ENCODE results near the gene DHX58.
A peak's percentile ranks its signal among the peaks of the same experiment; 100 is the strongest.

The DHX58 gene

GRCh38 chr17:42053731-42054500 lies 58.6 kb downstream of the DHX58 start:
- H3K4me1 ChIP-seq (ENCODE audit: control insufficient read depth, insufficient read depth, low read length) = peaks cover 4% of the 10 kb centered on the region
- H3K4me3 ChIP-seq (ENCODE audit: low read depth, low read length) = no peak overlapping the region
- no peaks in the 10 kb centered on the region for H3K9me3 ChIP-seq (ENCODE audit: control insufficient read depth, insufficient read depth, low read length)
- no peak overlapping the region for H3K9ac ChIP-seq (ENCODE audit: low read depth, low read length)
- H3K27me3 ChIP-seq (ENCODE audit: control insufficient read depth, insufficient read depth, low read length) = peaks cover 10% of the 10 kb centered on the region
- no peaks in the 10 kb centered on the region for H3K36me3 ChIP-seq (ENCODE audit: control insufficient read depth, insufficient read depth, low read length)

- Histone ChIP-seq H3K27me3 (ENCODE audit: control insufficient read depth, insufficient read depth, low read length) (peaks cover 10% of the 10 kb centered on the region), H3K36me3 (ENCODE audit: control insufficient read depth, insufficient read depth, low read length) (no peaks in the 10 kb centered on the region), H3K9ac (ENCODE audit: low read depth, low read length) (no peak overlapping the region), H3K9me3 (ENCODE audit: control insufficient read depth, insufficient read depth, low read length) (no peaks in the 10 kb centered on the region), H3K4me3 (ENCODE audit: low read depth, low read length) (no peak overlapping the region), H3K4me1 (ENCODE audit: control insufficient read depth, insufficient read depth, low read length) (peaks cover 4% of the 10 kb centered on the region)
Observed at GRCh38 chr17:42052346-42052877, 60.1 kb downstream of the DHX58 start.

- Histone ChIP-seq H3K9ac (ENCODE audit: low read depth, low read length) (no peak overlapping the region), H3K9me3 (ENCODE audit: control insufficient read depth, insufficient read depth, low read length) (no peaks in the 10 kb centered on the region), H3K27me3 (ENCODE audit: control insufficient read depth, insufficient read depth, low read length) (peaks cover 10% of the 10 kb centered on the region), H3K4me3 (ENCODE audit: low read depth, low read length) (peak overlapping the region; percentile 72), H3K36me3 (ENCODE audit: control insufficient read depth, insufficient read depth, low read length) (no peaks in the 10 kb centered on the region), H3K4me1 (ENCODE audit: control insufficient read depth, insufficient read depth, low read length) (peaks cover 2% of the 10 kb centered on the region)
Observed at GRCh38 chr17:42051645-42052044, 60.9 kb downstream of the DHX58 start.

Data from iPS-15b (cell line).